CD14-positive monocyte (primary cell): ENCODE measurements around the gene F11. TPM values are rescaled to one million over a fixed set of nuclear protein-coding genes. Genes with fewer than 3 reads are reported as not detected.
A peak's percentile ranks its signal among the peaks of the same experiment; 100 is the strongest.

Experiments
- DNase-seq, 3 donors: peaks; one replicate each; pipeline ENCODE4 v3.0.0-alpha.2; 2011 to 2022
- H2AFZ ChIP-seq: 2 replicates; pipeline ENCODE4 v1.6.0; 2012; ENCODE audit warnings: mild to moderate bottlenecking, low read depth, low read length, inconsistent platforms; ENCODE audit not compliant: insufficient read depth, poor library complexity, severe bottlenecking
- H3K27ac ChIP-seq, 2 donors: 1 replicate in 1 of 2; 2 replicates in 1 of 2; pipeline ENCODE4 v1.5.1; 2012 to 2013; ENCODE audit warnings: low read length in 2 of 2, control low read depth in 1 of 2, inconsistent platforms in 1 of 2, low read depth in 1 of 2, mild to moderate bottlenecking in 1 of 2
- H3K27me3 ChIP-seq, 2 donors: one replicate each; pipeline versions ENCODE4 v1.6.0 to v1.6.1; 2011 to 2013; ENCODE audit warnings: low read length in 2 of 2; ENCODE audit not compliant: control insufficient read depth in 2 of 2, insufficient read depth in 2 of 2
- H3K36me3 ChIP-seq, 2 donors: replicated peaks in 1 of 2; 1 replicate in 1 of 2; 2 replicates in 1 of 2; pipeline versions ENCODE4 v1.5.1 to v1.6.1; 2012 to 2013; ENCODE audit warnings: low read length in 2 of 2, control low read depth in 1 of 2, inconsistent platforms in 1 of 2, mild to moderate bottlenecking in 1 of 2; ENCODE audit not compliant: insufficient read depth in 2 of 2, control insufficient read depth in 1 of 2
- H3K4me1 ChIP-seq, 2 donors: 1 replicate in 1 of 2; 2 replicates in 1 of 2; pipeline versions ENCODE4 v1.5.1 to v1.6.1; 2012 to 2013; ENCODE audit warnings: low read length in 2 of 2, control low read depth in 1 of 2, inconsistent platforms in 1 of 2, mild to moderate bottlenecking in 1 of 2, moderate library complexity in 1 of 2; ENCODE audit not compliant: insufficient read depth in 2 of 2, control insufficient read depth in 1 of 2
- H3K4me2 ChIP-seq: replicated peaks from 2 replicates; pipeline ENCODE3; 2012; ENCODE audit warnings: low read length, moderate library complexity, mild to moderate bottlenecking; ENCODE audit not compliant: poor library complexity, severe bottlenecking; ENCODE audit errors: extremely low read depth
- H3K4me3 ChIP-seq, 3 experiments: fragments of 200-600 bp in 1 of 3; sonication (generic) in 1 of 3; replicated peaks in 1 of 3; 1 replicate in 2 of 3; 2 replicates in 1 of 3; pipeline ENCODE4 v1.5.1; 2011 to 2013; ENCODE audit warnings: low read length in 3 of 3, mild to moderate bottlenecking in 3 of 3, control low read depth in 2 of 3, low read depth in 2 of 3, inconsistent platforms in 1 of 3, moderate library complexity in 1 of 3
- H3K79me2 ChIP-seq: 2 replicates; pipeline ENCODE4 v1.6.0; 2012; ENCODE audit warnings: mild to moderate bottlenecking, control low read depth, inconsistent platforms, low read length, moderate library complexity; ENCODE audit not compliant: insufficient read depth
- H3K9ac ChIP-seq: 2 replicates; pipeline ENCODE4 v1.6.0; 2017; ENCODE audit warnings: low read length, mild to moderate bottlenecking; ENCODE audit not compliant: insufficient read depth, poor library complexity, severe bottlenecking
- H3K9me3 ChIP-seq, 2 donors: replicated peaks in 1 of 2; 1 replicate in 1 of 2; 2 replicates in 1 of 2; pipeline versions ENCODE4 v1.5.1 to v1.6.1; 2012 to 2013; ENCODE audit warnings: low read length in 2 of 2, control low read depth in 1 of 2; ENCODE audit not compliant: control insufficient read depth in 1 of 2, insufficient read depth in 1 of 2
- H4K20me1 ChIP-seq: 2 replicates; pipeline ENCODE4 v1.6.0; 2012; ENCODE audit warnings: mild to moderate bottlenecking, low read length, control low read depth, moderate library complexity; ENCODE audit not compliant: insufficient read depth
- H3K27ac Mint-ChIP-seq, 7 donors: one replicate each; pipeline ENCODE4 v1.8.0; 2020; ENCODE audit warnings: mild to moderate bottlenecking in 7 of 7, mixed read lengths in 7 of 7, moderate library complexity in 6 of 7, inconsistent platforms in 2 of 7
- H3K27me3 Mint-ChIP-seq, 3 donors: one replicate each; pipeline ENCODE4 v1.8.0; 2021 to 2022; ENCODE audit warnings: low read depth in 3 of 3, mild to moderate bottlenecking in 3 of 3, mixed read lengths in 3 of 3, moderate library complexity in 3 of 3, inconsistent platforms in 1 of 3
- H3K36me3 Mint-ChIP-seq, 2 donors: one replicate each; pipeline ENCODE4 v1.8.0; 2020; ENCODE audit warnings: mixed read lengths in 2 of 2, inconsistent platforms in 1 of 2, mild to moderate bottlenecking in 1 of 2
- H3K4me1 Mint-ChIP-seq: one replicate; pipeline ENCODE4 v1.8.0; 2020; ENCODE audit warnings: mild to moderate bottlenecking, mixed read lengths
- H3K4me3 Mint-ChIP-seq, 2 donors: one replicate each; pipeline ENCODE4 v1.8.0; 2020; ENCODE audit warnings: mild to moderate bottlenecking in 2 of 2, mixed read lengths in 2 of 2, moderate library complexity in 1 of 2
- H3K9me3 Mint-ChIP-seq, 7 donors: one replicate each; pipeline ENCODE4 v1.8.0; 2020 to 2022; ENCODE audit warnings: mixed read lengths in 7 of 7, mild to moderate bottlenecking in 6 of 7, moderate library complexity in 6 of 7, inconsistent platforms in 2 of 7
- CTCF ChIP-seq: fragments of 200-600 bp; IDR thresholded peaks from one replicate; pipeline ENCODE4 v1.8.0; 2022; ENCODE audit warnings: antibody characterized with exemption, mild to moderate bottlenecking
- WGBS: methylation state at CpG from one replicate; pipeline ENCODE4 v1.1.5; 2013; ENCODE audit warnings: missing lambda C conversion rate; ENCODE audit not compliant: insufficient coverage; 5-methylcytosine and 5-hydroxymethylcytosine counted together
- intact Hi-C, 2 donors: fragments of 100-400 bp; cut with micrococcal nuclease; formaldehyde crosslinking; loops; one replicate each; pipeline versions ENCODE4 v1.15.0 to v1.15.1; 2023
- polyA plus RNA-seq, 3 donors: library from polyadenylated mRNA; depleted of rRNA in 1 of 3; unstranded in 2 of 3; stranded (reverse) in 1 of 3; fragments of 300-500 nt in 2 of 3; fragments of >200 nt in 1 of 3; fragmentation: Illumina TruSeq in 2 of 3; gene quantifications; 1 replicate in 2 of 3; 2 replicates in 1 of 3; pipeline ENCODE4 v1.2.3, GENCODE V29; 2012 to 2021

Gene F11
- polyA plus RNA-seq, 3 donors = not detected

- no peak overlapping the region for H3K4me3 ChIP-seq
- H3K9me3 ChIP-seq = peaks cover 0 to 3% of the 10 kb centered on the region in 2 donors
- no peaks in the 10 kb centered on the region for H3K4me1 ChIP-seq
- no peak overlapping the region for H3K4me2 ChIP-seq
- no peak for DNase-seq
- no peaks in the 10 kb centered on the region for H3K27me3 ChIP-seq
- no peak overlapping the region for H3K9ac ChIP-seq
- H3K27ac Mint-ChIP-seq = no peak overlapping the region
- H3K79me2 ChIP-seq = no peaks in the 10 kb centered on the region
- H3K9me3 Mint-ChIP-seq = peaks cover 0 to 9% (median 8%) of the 10 kb centered on the region in 7 donors
- no peaks in the 10 kb centered on the region for H3K36me3 Mint-ChIP-seq
- H3K36me3 ChIP-seq = no peaks in the 10 kb centered on the region
- H3K4me1 Mint-ChIP-seq = no peaks in the 10 kb centered on the region
- H3K4me3 Mint-ChIP-seq = peak overlapping the region in 1 of 2 donors; percentile 14
- H3K27me3 Mint-ChIP-seq = peaks cover 0 to 2% (median 2%) of the 10 kb centered on the region in 3 donors
- no peak for TF ChIP-seq CTCF
- no peaks in the 10 kb centered on the region for H4K20me1 ChIP-seq
- intact Hi-C loops = no loop called here
- no peak overlapping the region for H3K27ac ChIP-seq
- 74% methylated on average over 6 of the region's 12 CpGs for WGBS
- no peak overlapping the region for H2AFZ ChIP-seq
Observed at GRCh38 chr4:186258216-186258811, 7.7 kb upstream of the F11 start.

GRCh38 chr4:186260117-186260503 lies 5.9 kb upstream of the F11 start:
- H3K36me3 ChIP-seq = no peaks in the 10 kb centered on the region
- no peaks in the 10 kb centered on the region for H3K27me3 ChIP-seq
- H3K4me3 Mint-ChIP-seq = no peak overlapping the region
- H3K27ac Mint-ChIP-seq = no peak overlapping the region
- H3K9ac ChIP-seq = no peak overlapping the region
- H3K79me2 ChIP-seq = no peaks in the 10 kb centered on the region
- H3K9me3 Mint-ChIP-seq = peaks cover 0 to 10% (median 8%) of the 10 kb centered on the region in 7 donors
- H3K4me3 ChIP-seq = no peak overlapping the region
- no peak for TF ChIP-seq CTCF
- intact Hi-C loops = no loop called here
- H3K36me3 Mint-ChIP-seq = no peaks in the 10 kb centered on the region
- no peaks in the 10 kb centered on the region for H4K20me1 ChIP-seq
- DNase-seq = no peak
- peaks cover 0 to 2% (median 2%) of the 10 kb centered on the region in 3 donors for H3K27me3 Mint-ChIP-seq
- peaks cover 0 to 3% of the 10 kb centered on the region in 2 donors for H3K9me3 ChIP-seq
- H3K4me1 Mint-ChIP-seq = no peaks in the 10 kb centered on the region
- H3K4me2 ChIP-seq = no peak overlapping the region
- 90% methylated on average over 5 of the region's 6 CpGs for WGBS
- no peaks in the 10 kb centered on the region for H3K4me1 ChIP-seq
- H2AFZ ChIP-seq = no peak overlapping the region
- H3K27ac ChIP-seq = no peak overlapping the region
